ENCODE data around the gene UTP3. TPM values are rescaled to one million over a fixed set of nuclear protein-coding genes. Genes with fewer than 3 reads are reported as not detected.
"Not testable (repeated sequence)": the region's sequence is repeated elsewhere in the genome, so short reads cannot be mapped to it uniquely, and the experiment has no call there.

Gene UTP3, protein sequence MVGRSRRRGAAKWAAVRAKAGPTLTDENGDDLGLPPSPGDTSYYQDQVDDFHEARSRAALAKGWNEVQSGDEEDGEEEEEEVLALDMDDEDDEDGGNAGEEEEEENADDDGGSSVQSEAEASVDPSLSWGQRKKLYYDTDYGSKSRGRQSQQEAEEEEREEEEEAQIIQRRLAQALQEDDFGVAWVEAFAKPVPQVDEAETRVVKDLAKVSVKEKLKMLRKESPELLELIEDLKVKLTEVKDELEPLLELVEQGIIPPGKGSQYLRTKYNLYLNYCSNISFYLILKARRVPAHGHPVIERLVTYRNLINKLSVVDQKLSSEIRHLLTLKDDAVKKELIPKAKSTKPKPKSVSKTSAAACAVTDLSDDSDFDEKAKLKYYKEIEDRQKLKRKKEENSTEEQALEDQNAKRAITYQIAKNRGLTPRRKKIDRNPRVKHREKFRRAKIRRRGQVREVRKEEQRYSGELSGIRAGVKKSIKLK
- total RNA-seq: 24.3 and 27.4 TPM in 2 replicates

DNA sequence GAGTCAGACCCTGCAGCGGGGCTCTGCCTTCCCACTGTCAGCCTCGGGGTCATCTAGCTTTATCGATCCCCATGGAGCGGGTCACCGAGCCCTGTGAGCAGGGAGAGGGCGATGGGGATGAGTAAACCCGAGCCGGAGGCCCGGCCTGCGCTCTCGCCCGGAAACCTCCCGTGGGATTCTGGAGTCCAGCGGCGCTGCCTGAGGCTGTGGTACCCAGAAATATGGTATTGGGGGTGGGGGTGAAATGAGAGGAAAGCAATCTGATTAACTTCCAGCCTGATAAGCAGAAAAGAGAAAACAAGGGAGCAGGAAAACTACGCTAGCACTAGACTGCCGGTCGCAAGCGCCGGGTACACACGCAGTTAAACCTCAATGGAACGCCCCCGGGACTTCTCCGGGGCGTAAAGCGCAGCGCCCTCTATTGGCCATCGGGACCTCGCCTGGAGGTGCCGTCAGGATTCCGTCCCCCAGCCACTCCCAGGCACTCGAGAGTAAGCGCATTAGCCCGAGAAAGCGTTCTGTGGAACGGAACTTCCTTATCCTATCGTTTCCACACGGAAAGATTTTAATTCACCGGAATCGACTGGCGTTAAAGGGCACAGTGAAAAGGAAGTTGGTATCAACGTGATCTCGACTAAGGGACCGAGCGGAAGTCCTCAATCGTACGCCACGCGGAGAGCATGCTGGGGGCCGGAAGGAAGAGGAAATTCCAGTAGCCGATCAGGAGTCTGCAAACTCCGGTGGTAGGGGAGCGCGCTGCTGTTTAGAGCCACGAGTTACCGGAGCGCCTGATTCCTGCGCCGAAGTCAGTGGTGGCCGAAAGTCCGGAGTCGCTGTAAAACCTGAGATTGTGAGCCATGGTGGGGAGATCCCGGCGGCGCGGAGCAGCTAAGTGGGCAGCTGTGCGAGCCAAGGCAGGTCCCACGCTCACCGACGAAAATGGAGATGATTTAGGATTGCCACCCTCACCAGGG lies at the start of gene UTP3:
UTP3 (plus strand) TSS at position 712 of the 974 bp plus-strand sequence; CDS start at position 858, 146 bp downstream.
- DNase-seq (ENCODE audit: low read depth, low spot score): peak; percentile 94

DNA sequence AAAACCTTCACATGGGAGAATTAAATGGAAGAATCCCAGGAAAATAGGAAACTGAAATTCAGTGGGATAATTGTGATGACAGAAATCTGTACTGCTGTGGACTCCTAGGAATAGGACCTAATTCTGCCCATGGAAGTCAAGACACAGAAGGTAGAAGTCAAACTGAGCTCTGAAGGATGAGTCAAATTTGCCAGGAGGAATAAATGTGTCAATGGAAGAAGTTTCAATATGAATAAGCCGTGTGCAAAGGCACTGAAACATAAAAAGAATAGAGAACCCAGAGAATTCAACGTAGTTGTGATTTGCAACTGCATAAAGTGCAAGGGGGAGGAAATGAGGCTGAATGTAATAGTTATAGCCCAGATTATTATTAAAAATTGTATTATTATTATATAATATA lies 48.1 kb upstream of the UTP3 start:
- DNase-seq (ENCODE audit: low read depth, low spot score): no peak

DNA sequence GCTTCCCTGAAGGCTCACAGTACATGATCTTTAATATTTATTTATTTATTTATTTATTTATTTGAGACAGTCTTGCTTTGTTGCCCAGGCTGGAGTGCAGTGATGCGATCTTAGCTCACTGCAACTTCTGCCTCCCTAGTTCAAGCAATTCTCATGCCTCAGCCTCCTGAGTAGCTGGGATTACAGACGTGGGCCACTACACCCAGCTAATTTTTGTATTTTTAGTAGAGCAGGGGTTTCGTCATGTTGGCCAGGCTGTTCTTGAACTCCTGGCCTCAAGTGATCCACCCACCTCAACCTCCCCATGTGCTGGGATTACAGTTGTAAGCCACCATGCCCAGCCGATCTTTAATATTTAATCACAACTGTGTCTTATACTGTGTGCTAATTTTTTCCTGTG lies 37.6 kb upstream of the UTP3 start:
- not testable (repeated sequence) for DNase-seq (ENCODE audit: low read depth, low spot score)

DNA sequence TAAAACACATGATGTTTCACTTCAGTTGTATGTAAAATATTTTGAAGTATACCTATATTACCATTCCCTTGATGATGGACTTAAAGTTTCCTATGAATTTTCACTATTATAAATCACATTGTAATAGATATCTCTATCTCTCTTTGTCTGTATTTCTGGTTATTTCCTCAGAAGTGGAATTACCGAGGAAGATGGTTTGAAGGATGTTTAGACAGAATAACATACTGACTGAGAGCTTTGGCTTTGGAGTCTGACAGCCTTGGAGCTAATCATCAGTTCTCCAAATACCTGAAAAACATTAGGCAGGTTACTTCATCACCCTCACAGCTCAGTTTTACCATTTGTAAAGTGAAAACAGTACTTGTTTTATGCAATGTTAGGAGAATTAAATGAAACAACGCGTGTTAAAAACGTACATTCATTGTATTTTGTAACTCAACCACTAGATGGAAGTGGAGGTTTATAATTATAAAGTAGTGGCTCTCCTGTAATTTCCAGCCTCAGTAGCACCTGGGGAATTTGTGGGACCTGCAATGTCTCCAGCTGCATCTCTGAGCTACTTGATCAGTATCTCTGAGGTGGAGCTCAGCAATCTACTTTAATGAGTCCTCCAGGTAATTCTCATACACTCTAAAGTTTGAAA lies 36.3 kb upstream of the UTP3 start:
- no peak for DNase-seq (ENCODE audit: low read depth, low spot score)

DNA sequence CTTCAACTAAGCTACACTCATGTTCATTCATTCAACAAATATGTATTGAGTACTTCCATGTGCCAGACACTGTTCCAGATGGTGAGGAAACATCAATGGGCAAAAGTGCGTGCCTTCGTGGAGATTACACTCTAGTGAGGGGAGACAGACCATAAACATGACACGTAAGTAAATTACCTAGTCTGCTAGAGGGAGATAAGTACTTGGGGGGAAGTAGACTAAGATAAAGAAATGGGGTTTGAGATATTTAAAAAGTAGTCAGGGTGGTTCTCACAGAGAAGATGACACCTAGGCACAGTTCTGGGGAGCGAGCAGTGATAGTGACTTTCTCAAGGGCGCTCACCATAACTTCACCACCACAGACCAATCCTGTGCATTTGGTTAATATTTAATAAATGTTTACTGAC lies 33.7 kb upstream of the UTP3 start:
- no peak for DNase-seq (ENCODE audit: low read depth, low spot score)

DNA sequence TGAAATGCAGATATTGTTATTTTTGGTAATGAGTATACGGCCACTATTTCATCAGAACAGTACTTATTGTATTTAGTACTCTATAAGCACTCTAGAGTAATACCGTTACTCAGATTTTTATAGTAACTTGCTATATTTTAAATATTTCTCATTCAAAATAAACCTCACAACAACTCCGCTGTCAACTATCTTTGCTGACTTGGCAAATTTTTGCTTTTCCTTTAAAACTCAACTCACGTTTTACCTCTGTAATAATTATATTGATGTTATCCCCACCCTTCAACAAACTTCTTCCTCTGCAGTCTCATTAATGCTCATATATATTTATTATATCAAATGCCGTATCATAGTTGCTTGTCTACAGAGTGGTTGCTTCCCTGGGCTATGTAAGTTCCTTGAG lies 31.0 kb upstream of the UTP3 start:
- DNase-seq (ENCODE audit: low read depth, low spot score): no peak

DNA sequence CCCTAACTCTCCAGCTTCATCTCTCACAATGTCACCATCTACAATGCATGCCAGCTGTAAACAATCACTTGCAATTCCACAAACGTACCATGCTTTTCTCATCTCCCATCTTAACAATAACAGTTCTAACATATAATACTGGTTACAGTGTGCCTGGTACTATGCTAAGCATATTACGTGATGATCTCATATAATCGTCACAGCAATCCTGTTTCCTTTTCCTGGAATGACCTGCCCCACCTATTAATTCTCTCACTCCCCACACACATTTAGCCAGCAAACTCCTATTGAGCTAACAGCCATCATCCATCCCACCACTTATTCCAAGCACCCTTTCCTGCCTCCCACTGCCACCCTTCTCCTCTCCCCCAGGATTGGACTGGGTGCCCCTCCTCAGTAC lies 29.9 kb upstream of the UTP3 start:
- no peak for DNase-seq (ENCODE audit: low read depth, low spot score)

DNA sequence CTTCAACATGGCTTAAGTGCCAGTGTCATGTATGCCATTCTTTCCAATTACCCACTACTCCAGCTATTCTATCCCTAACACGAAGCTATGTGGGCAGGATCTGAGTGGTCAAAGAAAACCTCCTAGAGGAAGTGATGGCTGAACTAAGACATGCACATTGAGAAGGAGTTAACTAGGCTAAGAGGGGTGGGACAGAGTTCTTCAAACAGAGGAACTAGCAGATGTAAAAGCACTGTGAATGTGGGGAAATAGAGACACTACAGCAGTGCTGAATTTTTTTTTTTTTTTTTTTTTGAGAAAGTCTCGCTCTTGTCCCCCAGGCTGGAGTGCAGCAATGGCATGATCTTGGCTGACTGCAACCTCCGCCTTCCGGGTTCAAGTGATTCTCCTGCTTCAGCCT lies 28.2 kb upstream of the UTP3 start:
- DNase-seq (ENCODE audit: low read depth, low spot score): no peak

DNA sequence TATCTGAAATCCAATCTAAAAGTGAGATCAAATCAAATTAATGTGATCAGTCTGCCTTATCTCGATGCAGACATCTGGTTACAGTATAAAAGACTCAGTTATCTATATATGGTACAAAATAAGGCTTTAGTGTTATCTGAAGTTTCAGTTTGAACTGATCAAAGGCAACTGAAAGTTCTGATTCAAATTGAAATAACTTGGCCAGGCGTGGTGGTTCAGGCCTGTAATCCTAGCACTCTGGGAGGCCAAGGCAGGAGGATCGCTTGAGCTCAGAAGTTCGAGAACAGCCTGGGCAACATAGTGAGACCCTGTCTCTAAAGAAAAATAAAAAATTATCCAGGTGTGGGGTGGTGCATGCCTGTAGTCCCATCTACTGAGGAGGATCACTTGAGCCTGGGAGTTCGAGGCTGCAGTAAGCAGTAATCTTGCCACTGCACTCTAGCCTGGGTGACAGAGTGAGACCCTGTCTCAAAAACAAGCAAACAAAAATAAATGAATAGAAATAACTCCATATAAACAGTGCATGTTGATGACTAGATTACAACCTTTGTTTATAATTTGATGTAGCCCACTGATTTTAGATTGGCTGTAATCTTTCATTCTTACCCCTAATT lies 26.9 kb upstream of the UTP3 start:
- DNase-seq (ENCODE audit: low read depth, low spot score): not testable (repeated sequence)

DNA sequence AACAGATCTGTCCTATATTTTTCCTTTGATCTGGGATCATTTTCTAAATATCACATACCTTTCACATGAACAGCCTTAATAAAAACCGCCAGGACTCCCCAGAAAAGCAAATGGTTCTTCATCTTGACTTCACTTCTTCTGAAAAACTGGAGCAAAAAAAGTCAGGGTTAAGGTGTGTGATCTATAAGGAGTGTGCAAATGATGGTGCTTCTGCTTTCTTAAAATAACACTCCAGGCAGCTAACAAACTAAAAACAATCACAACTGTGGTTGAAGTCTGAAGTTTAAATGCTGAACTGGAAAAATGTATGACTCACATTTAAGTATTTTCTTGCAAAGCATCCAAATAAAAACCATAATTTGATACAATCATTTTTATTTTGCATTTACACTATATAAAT lies 22.0 kb upstream of the UTP3 start, which contains the start of gene JCHAIN:
JCHAIN (minus strand) TSS at position 140 of the 400 bp plus-strand sequence; CDS start at position 122, 18 bp downstream.
- no peak for DNase-seq (ENCODE audit: low read depth, low spot score)

DNA sequence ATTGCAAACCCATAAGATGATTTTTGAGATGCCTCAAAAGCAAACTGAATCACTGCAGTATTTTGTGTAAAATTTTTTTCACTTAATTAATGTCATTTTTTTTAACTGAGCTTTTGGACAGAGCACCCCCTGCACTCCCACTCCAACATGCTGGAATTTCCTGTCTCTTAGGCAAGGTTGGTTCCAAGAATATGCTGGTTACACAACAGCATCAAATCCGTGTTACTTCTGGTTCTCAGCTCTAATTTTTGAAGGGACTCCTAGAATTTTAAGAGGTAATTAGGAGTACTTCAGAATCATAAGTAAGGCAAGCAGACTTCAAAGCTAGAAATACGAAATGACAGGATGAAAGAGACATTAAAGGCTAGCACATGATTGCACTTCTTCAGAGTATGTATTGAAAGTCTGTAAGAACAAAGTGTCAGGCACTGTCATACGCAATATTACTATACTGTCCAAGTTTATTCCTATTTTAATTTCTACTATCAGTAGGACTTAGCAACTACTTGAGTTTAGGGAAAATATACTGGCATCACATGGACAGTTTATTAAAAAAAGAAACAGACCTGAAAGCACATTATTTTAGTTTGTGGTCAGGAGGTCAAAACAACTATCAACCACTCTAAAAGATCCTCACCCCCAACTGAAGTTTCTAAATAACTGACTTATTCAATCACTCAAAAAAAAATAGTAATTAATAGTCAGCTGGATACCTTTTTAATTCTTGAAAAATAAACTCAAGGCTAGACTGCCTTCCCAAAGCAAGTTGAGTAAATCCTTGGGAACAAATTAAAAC lies 20.4 kb upstream of the UTP3 start:
- no peak for DNase-seq (ENCODE audit: low read depth, low spot score)

DNA sequence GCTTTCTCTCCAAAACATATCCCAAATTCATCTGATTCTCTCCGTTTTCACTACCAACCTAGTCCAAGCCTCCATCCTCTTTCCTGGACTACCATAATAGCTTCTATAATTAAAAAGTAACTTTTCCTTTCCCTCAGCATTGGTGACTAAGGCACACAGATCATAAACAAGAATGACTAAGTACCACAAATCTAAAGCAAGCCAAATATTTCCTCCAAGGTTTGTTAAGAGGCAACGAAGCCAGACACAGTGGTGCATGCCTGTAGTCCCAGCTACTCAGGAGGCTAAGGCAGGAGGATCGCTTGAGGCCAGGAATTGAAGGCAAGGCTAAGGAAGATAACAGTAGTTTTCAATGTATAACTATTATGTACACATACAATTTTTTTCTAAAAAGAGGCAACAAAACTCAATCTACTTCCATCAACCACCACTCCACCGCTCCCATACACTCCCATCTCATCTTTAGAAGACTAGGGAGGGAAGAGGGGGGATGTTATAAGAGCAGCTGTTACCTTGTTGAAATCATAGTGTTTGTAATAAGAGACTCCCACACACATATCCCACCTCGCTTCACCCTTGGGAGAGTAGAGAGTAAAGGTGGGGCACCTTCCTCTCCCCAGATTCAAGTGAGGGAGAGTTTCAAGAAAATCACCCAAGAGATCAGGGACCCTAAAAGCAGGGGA lies 17.9 kb upstream of the UTP3 start:
- no peak for DNase-seq (ENCODE audit: low read depth, low spot score)

DNA sequence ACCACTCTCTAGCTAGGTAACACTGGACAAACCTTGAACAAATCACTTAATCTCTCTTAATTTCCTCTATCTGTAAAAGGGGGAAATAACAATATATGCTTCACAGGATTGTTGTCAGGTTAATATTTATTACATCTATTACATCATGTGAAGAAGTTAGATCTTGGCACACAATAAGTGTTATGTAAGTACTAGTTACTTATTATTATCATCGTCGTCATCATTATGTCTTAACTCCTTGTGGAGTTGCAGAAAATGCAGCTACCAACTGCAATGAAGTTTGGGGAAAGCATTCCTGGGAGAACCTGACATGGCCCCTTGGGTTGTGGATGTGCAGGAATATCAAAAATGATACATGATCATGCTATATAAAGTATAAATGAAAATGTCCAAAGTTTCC lies 17.2 kb upstream of the UTP3 start:
- no peak for DNase-seq (ENCODE audit: low read depth, low spot score)

DNA sequence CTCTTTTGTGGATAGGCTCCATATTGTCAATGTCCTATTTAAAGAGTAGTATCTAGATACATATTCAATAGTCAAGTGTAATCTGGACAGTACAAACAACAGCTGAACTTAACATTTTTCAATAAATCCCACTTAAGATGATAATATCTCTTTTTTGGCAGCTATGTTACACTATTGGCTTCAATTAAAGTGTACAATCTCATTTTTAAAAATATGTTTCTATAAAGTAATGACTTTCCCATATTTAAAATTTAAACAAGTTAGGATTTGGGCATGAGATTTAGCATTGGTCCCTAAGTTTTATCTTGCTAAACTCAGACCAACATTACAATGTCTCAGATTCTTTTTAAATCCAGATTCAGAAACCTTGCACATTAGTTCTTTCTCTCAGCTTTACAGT lies 14.1 kb upstream of the UTP3 start:
- DNase-seq (ENCODE audit: low read depth, low spot score): no peak

DNA sequence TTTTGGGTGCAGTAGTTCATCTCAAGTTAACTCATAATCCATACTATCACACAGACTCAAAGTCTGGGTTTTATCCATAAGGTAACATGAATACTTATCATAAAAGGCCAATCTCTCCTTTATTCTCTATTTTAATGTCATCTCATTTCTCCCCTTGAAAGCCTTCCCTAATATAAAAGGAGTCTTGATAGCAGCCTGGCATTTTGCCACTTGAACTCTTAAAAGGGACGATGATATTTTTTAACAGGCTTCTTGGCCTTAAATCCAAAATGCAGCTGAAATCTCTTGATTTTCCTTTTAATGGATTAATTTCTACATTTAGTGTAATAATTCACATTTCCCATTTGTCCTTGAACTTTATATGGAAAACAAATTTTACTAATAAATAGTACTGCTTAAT lies 13.6 kb upstream of the UTP3 start:
- no peak for DNase-seq (ENCODE audit: low read depth, low spot score)

DNA sequence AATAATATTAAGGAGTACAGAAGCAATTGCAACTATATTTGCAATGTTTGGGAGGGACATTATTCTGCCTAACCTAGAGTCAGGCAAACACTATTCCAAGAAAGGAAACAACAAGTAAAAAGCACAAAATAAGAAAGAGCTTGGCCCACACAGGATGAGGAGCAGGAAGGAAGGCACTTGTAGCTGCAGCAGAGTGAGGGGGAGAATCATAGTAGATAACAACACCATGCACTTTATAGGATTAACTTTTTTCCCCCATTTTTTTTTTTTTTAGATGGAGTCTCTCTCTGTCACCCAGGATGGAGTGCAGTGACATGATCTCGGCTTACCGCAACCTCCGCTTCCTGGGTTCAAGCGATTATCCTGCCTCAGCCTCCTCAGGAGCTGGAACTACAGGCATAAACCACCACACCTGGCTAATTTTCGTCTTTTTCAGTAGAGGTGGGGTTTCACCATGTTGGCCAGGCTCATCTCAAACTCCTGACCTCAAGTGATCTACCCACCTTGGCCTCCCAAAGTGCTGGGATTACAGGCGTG lies 11.7 kb upstream of the UTP3 start:
- DNase-seq (ENCODE audit: low read depth, low spot score): no peak

DNA sequence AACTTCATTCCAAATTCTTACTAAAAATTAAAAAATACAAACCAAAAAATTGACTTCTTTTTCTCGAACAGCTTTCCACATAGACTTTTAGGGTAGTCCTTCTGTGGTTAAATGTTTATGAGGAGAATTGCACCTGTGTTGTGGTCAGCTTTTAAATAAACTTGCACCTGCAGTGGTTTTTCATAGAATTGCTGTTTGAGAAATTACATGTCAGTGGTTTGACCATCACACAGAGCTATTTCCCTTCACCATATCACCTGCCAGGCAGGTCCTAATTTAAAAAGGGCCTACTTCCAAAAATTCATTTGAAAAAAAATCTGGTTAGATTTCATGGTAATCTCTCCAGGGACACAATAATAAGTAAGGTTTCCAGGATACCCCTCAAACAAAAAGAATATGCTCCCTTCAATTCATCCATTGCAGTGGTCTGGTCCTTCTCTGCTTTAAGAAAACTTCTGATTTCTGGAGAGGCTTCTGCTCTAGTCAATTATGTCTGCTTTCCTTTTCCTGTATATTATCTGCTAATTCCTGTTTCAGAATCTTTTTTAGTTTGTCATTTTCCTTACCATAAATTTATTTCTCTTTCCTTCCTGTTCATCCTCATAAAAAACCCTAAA lies 9.8 kb upstream of the UTP3 start:
- DNase-seq (ENCODE audit: low read depth, low spot score): no peak

DNA sequence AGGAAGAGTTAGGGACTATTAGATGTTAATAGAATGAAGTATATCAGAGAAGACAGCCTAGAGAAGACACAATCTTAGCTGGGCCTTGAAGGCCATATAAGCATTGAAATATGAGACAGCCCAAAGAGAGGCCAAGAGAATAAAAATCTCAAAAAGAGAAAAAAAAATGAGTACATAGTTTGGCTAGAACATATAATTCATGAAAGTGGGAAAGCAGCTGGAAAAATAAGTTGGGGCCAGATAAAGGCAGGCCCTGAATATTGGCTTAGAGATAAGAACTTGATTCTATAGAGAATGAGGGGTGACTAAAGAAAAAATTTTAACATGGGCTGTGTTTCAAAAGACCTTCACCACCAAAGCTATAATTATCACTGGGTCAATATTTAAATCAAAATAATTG lies 7.4 kb upstream of the UTP3 start:
- no peak for DNase-seq (ENCODE audit: low read depth, low spot score)

DNA sequence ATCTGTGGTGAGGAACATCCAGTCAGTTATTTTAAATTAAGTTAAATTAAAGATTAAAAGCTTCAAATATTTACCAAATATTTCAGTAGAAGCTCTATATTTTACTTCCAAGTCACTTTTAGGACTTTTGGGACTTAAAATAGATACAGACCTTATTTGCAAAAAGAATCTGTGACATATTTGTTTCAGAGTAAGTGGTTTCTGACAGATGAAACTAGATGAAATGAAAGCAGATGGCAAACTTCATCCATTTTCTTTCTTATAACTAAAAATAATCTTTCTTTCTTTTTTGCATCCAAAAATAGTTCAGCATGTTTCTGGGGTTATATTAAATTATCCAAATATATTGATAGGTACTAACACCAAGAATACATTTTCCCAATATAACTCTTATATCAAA lies 6.6 kb upstream of the UTP3 start:
- no peak for DNase-seq (ENCODE audit: low read depth, low spot score)

All from pulmonary artery endothelial cell (primary cell).